Stimulated activated CD8-positive, alpha-beta memory T cell treated with anti-CD3 and anti-CD28 coated beads, Interleukin-2, amount 100 ng/mL, for 48 hours (primary cell): ENCODE measurements around the gene GAMT.

ENCODE experiments used
- DNase-seq, 2 donors: peaks; one replicate each; pipeline ENCODE4 v3.0.0-alpha.2; 2020; ENCODE audit warnings: low read depth in 2 of 2

The GAMT gene

GRCh38 chr19:1418951-1419738 is 17.8 kb upstream of the GAMT start:
- DNase-seq = no peak

GRCh38 chr19:1418496-1418775 is 17.1 kb upstream of the GAMT start:
- DNase-seq = no peak

DNA sequence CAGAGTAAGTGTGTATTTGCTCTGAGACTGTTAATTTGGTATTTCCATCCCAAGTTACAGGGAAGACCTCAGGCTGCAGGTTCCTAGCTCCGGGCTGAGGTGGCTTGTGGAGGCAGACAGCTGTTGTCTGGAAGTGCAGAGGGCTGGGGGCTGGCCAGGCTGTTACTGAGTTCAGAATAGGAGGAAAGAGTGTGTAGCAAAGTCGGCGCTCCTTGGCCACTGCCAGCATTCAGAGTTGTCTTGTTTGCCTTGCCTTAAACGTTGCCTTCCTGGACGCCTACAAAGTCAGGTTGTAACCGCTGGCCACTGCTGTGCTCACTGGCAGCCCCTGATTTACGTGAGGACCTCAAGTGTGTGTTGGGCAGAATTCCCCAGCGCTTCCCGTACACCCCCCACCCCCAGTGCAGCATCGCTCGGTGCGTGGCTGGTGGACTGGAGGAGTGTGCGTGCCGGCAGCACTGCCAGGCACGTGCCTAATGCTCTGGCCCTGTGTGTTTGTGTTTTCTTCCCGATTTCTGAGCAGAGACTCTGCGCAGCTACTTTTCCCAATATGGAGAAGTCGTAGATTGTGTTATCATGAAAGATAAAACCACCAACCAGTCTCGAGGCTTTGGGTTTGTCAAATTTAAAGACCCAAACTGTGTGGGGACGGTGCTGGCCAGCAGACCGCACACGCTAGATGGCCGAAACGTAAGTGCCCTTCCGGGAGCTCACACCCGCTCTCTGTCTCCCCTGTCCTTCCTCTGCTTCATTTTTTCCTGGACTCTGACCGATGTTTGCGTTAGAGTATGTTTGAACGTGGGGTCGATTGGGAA is 16.5 kb upstream of the GAMT start:
- no peak for DNase-seq

DNA sequence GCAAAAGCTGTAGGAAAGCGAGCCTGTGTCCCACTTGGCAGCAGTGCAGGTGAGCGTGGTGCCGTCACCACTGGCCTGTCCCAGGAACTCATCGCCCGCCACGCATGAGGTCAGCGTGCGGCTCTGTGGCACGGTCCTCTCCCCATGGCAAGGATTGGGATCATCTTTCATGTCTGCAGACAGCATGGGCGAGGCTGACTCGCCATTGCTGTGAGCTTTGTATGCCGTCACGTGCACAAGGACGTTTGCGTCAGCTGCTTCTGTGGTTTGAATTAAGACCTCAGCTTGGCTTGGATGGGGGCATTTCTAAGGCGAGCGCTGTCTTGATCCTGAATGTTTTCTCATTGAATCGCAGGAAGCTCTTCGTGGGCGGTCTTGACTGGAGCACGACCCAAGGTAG is 15.8 kb upstream of the GAMT start:
- DNase-seq = no peak

DNA sequence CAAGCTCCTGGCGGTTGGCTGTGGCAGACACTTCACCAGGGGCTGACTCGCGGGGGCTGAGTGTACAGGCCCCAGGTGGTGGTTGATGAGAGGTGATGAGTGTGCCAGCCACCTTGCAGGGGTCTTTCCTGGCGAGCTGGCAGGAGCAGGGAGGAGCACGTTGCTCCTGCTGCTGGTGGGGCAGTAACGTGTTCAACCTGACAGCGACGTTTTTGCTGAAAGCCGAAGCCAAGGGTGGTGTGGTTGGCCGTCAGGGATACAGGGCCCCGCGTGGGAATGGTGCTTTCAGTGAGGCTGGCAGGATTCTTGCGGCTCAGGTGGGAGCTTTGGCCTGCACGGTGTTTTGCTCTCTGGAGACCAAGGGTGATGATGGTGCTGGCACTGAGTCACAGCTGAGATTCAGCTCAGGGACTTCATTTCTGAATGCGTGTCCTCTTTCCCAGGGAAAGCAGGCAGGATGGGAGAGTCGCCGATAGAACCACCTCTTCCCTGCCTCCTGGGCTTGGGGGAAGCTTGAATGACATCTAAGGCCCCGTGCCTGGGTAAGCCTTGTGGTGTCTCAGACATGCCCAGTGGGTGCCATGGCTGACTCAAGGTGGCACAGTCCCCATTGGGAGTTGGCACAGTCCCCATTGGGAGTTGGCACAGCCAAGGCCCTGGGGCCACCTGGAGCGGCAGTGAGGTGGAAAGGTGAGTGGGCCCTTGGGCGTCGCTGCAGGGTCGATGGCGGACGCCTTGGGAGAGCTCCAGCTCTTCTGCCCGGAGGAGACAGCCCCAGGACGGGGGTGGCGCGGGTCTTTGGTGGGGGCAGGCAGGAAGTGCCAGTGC is 14.9 kb upstream of the GAMT start:
- no peak for DNase-seq

- DNase-seq = no peak
These were observed 11.9 kb upstream of the GAMT start for GRCh38 chr19:1412995-1413800.

DNA sequence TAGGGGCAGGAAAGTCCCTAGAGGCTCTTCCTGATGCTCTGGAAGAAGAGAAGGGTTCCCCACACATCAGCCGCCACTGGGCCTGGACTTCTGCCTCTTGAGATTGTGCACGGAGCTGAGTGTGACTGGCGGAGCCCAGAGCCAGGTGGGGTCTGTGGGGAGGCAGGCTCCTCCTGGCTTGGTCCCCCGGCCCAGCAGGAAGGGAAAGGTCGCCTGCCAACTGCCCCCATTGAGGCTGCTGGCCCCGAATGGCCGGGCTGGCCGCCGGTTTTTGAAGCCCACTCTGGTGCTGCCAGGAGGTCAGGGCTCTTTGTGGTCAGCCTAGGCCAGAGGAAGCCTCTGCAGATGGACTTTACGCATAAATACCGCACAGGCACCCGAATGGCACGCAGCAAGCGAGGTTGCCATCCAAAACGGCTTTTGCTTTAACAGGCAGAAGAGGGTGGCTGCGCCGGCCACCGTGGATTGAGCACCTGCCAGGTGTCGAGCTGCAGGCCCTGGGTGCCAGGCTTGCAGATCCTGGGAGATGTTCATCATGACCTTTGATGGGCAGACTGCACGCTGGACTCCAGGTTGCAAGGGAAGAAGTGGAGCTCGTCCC is 11.1 kb upstream of the GAMT start:
- no peak for DNase-seq

DNA sequence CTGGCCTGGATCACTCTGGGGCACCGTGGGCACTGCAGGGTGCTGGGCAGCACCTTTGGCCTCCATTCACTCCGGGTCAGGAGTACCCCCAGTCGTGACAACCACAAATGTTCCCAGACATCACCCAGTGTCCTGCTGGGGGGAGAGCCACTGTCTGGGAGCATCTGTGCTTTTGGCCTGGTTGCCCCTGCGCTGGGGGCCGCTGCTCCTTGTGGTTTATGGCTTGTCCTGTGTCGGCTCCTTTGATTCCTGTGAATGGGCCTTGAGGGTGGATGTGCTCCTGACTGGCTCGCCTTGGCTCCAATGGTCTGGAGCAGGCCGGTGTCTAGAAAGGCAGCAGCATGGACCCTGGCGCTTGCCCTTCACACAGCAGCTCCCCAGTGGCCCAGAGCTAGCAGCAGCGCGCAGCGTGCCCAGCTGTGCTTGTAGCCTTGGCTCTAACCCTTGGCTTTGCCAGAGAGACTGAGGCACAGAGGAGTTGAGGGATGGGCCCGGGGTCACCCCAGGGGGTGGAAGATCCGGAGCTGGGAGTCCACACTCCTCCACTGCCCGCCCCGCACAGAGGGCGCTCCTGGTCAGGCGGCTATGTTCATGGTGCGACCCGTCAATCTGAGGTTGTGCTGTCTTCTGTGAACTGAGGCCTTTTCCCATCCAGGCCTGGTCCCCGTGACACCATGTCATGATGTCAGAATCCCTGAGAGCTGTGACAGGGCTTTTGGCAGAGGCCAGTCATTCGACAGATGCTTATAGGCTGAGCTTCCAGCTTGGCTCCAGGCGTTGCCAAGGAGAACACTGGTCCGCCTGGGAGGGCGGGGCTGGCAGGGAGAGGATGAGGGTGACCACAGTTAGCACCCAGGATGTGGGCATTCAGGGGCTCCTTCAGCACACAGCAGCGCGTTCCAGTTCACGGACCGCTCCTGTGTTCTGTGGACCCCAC is 10.2 kb upstream of the GAMT start:
- DNase-seq = no peak

DNA sequence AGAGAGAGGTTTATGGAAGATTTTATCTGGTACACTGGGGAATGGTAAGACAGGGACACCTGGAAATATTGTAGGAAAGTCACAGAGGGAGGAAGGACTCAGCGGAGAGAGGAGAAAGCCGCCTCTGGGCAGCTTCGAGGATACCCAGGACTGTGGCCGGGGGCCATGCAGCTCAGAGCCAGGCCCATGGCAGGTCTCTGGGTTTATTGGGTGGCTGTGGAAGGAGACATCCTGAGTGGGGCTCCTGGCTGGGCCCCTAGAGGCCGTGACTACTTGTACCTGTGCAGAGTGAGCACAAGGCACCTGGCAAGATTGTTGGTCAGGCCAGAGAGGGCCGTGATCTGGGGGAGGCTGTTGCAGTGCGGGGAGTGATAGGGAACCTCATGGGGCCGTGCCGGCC is 9.4 kb upstream of the GAMT start:
- DNase-seq = no peak

DNA sequence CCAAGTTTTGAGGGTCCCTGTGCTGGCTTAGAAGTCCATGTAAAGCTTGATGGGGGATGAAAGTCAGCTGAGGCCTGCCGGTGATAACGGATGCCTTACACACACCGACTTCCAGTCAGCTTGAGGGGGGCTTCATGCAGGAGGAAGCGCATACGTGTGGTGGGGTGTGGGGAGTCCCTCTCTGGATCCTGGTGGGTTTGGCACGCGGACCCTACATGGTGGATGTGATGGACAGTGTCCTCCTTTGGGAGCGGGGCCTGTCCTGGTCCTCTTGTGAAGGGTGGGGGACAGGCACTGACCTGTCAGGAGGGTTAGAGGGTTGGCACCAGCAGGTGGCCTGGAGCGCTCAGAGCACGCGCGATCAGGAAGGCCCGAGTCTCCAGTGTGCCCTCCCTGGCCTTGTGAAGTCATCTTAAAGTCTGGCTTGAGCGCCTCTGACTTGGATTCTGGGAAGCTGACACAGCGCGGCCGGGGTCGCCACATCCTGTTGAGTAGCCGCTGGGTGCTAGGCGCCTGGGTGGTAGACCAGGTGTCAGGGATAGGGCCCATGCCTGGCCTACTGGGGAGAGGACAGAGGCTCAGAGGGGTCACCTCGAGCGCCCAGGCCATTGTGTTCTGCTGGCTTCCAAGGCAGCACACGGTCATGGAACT is 8.9 kb upstream of the GAMT start:
- no peak for DNase-seq

DNA sequence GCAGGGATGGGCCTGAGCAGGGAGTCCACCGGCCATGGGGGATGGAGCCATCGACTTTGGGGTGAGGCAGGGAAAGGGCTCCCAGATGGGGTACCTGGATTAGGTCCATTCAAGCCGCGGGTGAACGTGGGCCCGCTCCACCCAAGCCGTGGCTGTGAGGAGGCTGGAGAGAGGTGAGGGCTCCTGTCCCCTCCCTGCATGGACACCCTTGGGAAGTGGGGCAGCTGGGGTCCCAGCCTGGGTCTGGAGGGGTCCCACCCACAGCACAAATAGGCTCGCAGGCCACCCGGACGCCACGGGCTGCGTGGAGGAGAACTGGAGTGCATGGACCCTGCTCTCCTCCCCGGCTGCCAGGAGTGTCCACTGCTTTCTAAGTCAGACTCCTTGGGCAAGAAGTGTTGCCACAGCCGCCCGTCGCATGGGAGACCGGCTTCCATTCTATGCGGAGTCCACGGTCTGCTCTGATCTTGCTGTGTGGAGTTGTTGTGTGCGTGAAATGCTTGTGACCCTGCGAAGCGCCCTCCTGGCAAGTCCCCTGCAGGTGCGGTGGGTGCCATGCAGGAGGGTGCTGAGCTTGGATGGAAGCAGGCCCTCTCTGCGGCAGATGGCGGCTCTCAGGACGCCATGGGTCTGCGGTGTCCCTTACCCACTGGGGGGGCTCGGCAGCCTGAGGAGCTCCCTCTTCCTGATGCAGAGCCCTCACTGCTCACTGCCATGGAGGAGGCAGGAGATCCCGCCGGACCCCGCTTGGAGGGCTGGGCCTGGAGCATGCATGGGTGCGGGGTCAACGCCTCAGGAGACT is 8.1 kb upstream of the GAMT start:
- DNase-seq = no peak

GRCh38 chr19:1408300-1409203 is 7.2 kb upstream of the GAMT start:
- DNase-seq = peak; percentile 36

- DNase-seq = peak in 1 of 2 donors; percentile 51
These were observed 6.4 kb upstream of the GAMT start, which contains the start of gene DAZAP1 for GRCh38 chr19:1407528-1408299. TSS of gene DAZAP1 (plus strand) at chr19:1407586. CDS start at chr19:1407774, 188 bp downstream.

DNA sequence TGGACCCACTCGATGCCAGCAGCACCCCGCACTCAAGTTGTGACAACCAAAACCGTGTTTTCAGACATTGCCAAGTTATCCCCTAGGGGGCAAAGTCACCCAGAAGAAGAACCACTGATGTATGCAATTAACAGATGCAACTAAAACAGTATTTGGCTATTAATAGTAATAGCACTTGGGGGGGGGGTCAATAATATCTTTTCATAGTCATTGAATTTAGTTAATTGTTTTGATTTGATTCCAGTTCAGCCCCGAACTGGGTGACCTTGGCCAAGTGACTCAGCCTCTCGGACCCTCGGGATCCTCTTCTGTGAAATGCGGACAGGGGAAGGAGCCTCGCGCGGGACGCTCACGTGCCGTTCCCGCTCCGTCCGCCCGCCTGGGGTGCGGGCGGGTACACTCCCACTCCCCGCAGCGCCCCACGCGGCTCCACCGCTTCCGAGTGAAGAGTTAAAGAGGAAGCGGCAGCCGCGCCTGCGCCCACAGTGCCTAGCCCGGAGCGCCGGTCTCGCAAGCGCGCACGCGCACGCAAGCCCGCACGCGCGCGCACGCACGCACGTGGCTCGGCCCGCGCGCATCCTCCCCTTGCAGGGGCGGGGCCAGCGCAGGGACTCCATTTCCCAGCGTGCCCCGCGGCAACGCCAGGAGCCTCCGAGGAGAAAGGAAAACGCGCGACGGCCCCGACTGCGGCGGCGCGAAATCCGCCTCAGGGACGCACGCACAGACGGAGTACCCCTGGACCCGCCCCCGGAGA is 5.6 kb upstream of the GAMT start:
- peak; percentile 99 for DNase-seq

DNA sequence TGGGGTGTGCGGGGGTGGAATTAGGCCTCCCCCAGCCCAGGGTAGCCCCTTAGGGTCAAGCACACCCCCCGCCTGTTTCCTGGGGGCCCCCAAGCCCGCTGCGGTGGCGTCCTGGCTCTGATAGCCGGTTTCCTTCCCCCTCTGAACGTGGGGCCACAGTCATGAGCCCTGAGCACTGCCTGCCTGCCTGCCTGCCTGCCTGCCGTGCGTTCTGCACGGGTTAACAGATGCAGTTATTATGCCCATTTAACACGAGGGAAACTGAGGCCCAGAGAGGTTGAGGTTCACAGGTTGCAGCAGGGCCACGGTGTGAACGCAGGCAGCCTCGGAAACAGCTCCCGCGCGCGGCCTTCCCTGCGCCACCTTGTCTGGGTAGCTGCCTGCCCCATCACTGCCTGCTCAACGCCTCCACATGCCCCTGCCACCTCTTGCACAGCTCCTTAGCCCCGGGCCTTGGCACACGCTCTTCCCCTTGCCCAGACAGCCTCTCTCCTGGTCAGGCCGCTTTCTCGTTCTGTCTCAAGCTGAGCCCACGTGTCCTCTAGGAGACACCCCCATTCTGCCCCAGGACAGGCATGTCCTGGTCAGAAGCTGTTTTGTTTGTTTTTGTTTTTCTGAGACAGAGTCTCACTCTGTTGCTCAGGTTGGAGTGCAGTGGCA is 1.2 kb upstream of the GAMT start:
- DNase-seq = no peak

- DNase-seq = no peak
These were observed 511 bp upstream of the GAMT start for GRCh38 chr19:1401889-1402217.
